GM13977 (cell line): ENCODE data around the gene TAC3.

Experiments
- DNase-seq: peaks from one replicate; pipeline ENCODE4 v3.0.0; 2012; ENCODE audit warnings: low spot score
- CTCF ChIP-seq: IDR thresholded peaks from 2 replicates; pipeline ENCODE4 v1.5.1; 2012; ENCODE audit warnings: mild to moderate bottlenecking, control low read depth; ENCODE audit not compliant: insufficient read depth; ENCODE audit errors: extremely low read depth, missing control alignments
- in situ Hi-C: fragments of 300-500 bp; cut with MboI; formaldehyde crosslinking; loops from one replicate; pipeline ENCODE4 v1.12.0; 2022; ENCODE audit warnings: low sequenced_read_pairs, low pct_unique_long_range_greater_than_20kb, mixed read lengths, inconsistent platforms; ENCODE audit not compliant: unreplicated experiment

TAC3 gene

GRCh38 chr12:57051011-57051410 lies 34.7 kb upstream of the TAC3 start:
- DNase-seq: no peak
- in situ Hi-C loops: no loop called here
- no peak for TF ChIP-seq CTCF

GRCh38 chr12:57049890-57050289 lies 33.6 kb upstream of the TAC3 start, which contains the start of gene MYO1A:
Gene MYO1A, minus strand, starts transcription at chr12:57050129. Its CDS starts 1,806 bp downstream, at chr12:57048323.
- DNase-seq: no peak
- TF ChIP-seq CTCF: no peak
- in situ Hi-C loops: no loop called here

GRCh38 chr12:57049119-57049446 lies 32.8 kb upstream of the TAC3 start:
- in situ Hi-C loops: no loop called here
- TF ChIP-seq CTCF: no peak
- DNase-seq: no peak

GRCh38 chr12:57048423-57049118 lies 32.2 kb upstream of the TAC3 start:
- TF ChIP-seq CTCF: no peak
- in situ Hi-C loops: no loop called here
- no peak for DNase-seq

GRCh38 chr12:57047981-57048380 lies 31.7 kb upstream of the TAC3 start:
- no peak for DNase-seq
- TF ChIP-seq CTCF: no peak
- in situ Hi-C loops: no loop called here

- no peak for TF ChIP-seq CTCF
- in situ Hi-C loops: no loop called here
- no peak for DNase-seq
These were observed 30.9 kb upstream of the TAC3 start for GRCh38 chr12:57046947-57047890.
